ENCODE results near the gene PHGDH. TPM values are rescaled to one million over a fixed set of nuclear protein-coding genes. Genes with fewer than 3 reads are reported as not detected.

The PHGDH gene
- total and polyA plus RNA-seq, 2 donors (not counting 3 experiments of a cell fraction or from before 2014, with no cell fraction given): 37.9 to 120 TPM

DNA sequence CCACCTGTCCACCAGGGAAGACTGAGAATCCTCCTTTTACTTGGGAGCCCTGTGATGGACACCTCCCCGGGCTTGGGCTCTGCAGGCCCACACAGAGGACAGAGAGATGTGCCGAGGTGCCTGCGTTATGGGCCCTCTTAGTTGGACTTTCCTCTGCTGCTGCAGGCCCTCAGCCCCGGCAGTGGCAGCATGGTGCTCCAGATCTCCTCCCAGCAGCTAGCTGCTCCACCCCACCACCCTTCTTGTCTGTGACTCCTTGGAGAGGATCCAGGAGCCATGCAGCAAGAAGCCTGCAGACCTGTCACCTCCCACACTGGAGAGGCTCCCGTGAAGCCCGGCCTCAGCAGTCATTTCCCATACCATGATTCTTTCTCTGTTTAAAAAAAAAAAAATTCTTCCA, 27.4 kb downstream of the PHGDH start:
- H3K4me1 ChIP-seq (ENCODE audit: control insufficient read depth, extremely low read depth, insufficient read depth, low read length): no peaks in the 10 kb centered on the region
- no TSS peak for BruUV-seq (replicated peaks)
- H3K9ac ChIP-seq (replicated peaks; ENCODE audit: extremely low read depth, insufficient read depth, low read length): no peak overlapping the region
- no peaks in the 10 kb centered on the region for H3K9me1 ChIP-seq (replicated peaks; ENCODE audit: control insufficient read depth, extremely low read depth, insufficient read depth, low read length)
- H4K20me1 ChIP-seq (replicated peaks; ENCODE audit: control insufficient read depth, extremely low read depth, insufficient read depth, low read length): no peaks in the 10 kb centered on the region
- POLR2A ChIA-PET: no interaction called here
- TF ChIP-seq JUN (IDR thresholded peaks at IDR 0.05; ENCODE audit: borderline replicate concordance, insufficient read depth, insufficient read length, low read depth) (no peak), GATA2 (IDR thresholded peaks at IDR 0.05; ENCODE audit: insufficient read depth, insufficient read length, low read depth, low read length) (no peak), POLR2AphosphoS5 (IDR thresholded peaks at IDR 0.05; ENCODE audit: insufficient read depth, low read depth, low read length) (no peak), MYC (IDR thresholded peaks at IDR 0.05; ENCODE audit: low read depth, low read length) (no peak), POLR2A (IDR thresholded peaks at IDR 0.05; ENCODE audit: low read depth, low read length) (no peak), EZH2 (IDR thresholded peaks at IDR 0.05; ENCODE audit: borderline replicate concordance, low read depth, low read length, severe bottlenecking) (no peak), FOS (IDR thresholded peaks at IDR 0.05; ENCODE audit: borderline replicate concordance, insufficient read depth, low read length) (no peak)
- TF ChIP-seq, protein P1, sequence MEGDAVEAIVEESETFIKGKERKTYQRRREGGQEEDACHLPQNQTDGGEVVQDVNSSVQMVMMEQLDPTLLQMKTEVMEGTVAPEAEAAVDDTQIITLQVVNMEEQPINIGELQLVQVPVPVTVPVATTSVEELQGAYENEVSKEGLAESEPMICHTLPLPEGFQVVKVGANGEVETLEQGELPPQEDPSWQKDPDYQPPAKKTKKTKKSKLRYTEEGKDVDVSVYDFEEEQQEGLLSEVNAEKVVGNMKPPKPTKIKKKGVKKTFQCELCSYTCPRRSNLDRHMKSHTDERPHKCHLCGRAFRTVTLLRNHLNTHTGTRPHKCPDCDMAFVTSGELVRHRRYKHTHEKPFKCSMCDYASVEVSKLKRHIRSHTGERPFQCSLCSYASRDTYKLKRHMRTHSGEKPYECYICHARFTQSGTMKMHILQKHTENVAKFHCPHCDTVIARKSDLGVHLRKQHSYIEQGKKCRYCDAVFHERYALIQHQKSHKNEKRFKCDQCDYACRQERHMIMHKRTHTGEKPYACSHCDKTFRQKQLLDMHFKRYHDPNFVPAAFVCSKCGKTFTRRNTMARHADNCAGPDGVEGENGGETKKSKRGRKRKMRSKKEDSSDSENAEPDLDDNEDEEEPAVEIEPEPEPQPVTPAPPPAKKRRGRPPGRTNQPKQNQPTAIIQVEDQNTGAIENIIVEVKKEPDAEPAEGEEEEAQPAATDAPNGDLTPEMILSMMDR (IDR thresholded peaks at IDR 0.05; ENCODE audit: extremely low read depth in 1 of 2, insufficient read depth in 1 of 2, low read depth in 1 of 2, low read length in 2 of 2): no peak
- TF ChIP-seq, protein P2, sequence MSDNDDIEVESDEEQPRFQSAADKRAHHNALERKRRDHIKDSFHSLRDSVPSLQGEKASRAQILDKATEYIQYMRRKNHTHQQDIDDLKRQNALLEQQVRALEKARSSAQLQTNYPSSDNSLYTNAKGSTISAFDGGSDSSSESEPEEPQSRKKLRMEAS (IDR thresholded peaks at IDR 0.05; ENCODE audit: insufficient read depth, insufficient read length): no peak
- H3K27ac ChIP-seq (ENCODE audit: insufficient read depth, low read depth, low read length): no peak overlapping the region
- H3K36me3 ChIP-seq (ENCODE audit: control insufficient read depth in 2 of 2, extremely low read depth in 1 of 2, insufficient read depth in 2 of 2, low read length in 2 of 2): peaks cover 3 to 4% of the 10 kb centered on the region in 2 experiments
- H3K4me3 ChIP-seq (replicated peaks in 1 of 3; ENCODE audit: insufficient read depth in 1 of 3, low read depth in 1 of 3, low read length in 3 of 3): no peak overlapping the region
- no peaks in the 10 kb centered on the region for H3K9me3 ChIP-seq (replicated peaks; ENCODE audit: control insufficient read depth, insufficient read depth, low read length)
- no peak overlapping the region for H3K4me2 ChIP-seq (ENCODE audit: insufficient read depth, low read length)
- FAIRE-seq (no peak), DNase-seq (ENCODE audit: low read depth, low spot score) (no peak)
- H2AFZ ChIP-seq (ENCODE audit: low read depth, low read length): no peak overlapping the region
- no peaks in the 10 kb centered on the region for H3K27me3 ChIP-seq (ENCODE audit: control insufficient read depth in 2 of 2, insufficient read depth in 2 of 2, low read length in 2 of 2)
- dilution Hi-C loops (cut with MboI; ENCODE audit: extremely low pct_ligation_motif_present, low sequenced_read_pairs) (no loop called here), intact Hi-C loops (cut with micrococcal nuclease) (no loop called here)
- CTCF ChIA-PET: no interaction called here
- H3K79me2 ChIP-seq (ENCODE audit: control insufficient read depth, insufficient read depth, low read length): no peaks in the 10 kb centered on the region
